ENCODE measurements around the gene POR. TPM values are rescaled to one million over a fixed set of nuclear protein-coding genes. Genes with fewer than 3 reads are reported as not detected.

POR gene
- total RNA-seq, 2 experiments from 2014 or later: 22.8 to 25.2 TPM

- DNase-seq (no peak), ATAC-seq (no peak)
- ChIA-PET POLR2A (no interaction called here), CTCF (no interaction called here)
- H3K27me3 Mint-ChIP-seq: no peaks in the 10 kb centered on the region
- intact Hi-C loops (cut with micrococcal nuclease): no loop called here
- no peaks in the 10 kb centered on the region for H3K9me3 Mint-ChIP-seq
- H3K4me3 Mint-ChIP-seq: no peak overlapping the region
- peaks cover 1% of the 10 kb centered on the region for H3K36me3 Mint-ChIP-seq (ENCODE audit: low read depth)
- no peak overlapping the region for H3K27ac Mint-ChIP-seq
- H3K4me1 Mint-ChIP-seq (ENCODE audit: low read depth): no peaks in the 10 kb centered on the region
- no peak for TF ChIP-seq CTCF (IDR thresholded peaks at IDR 0.05)
Observed at GRCh38 chr7:75981453-75982305, 66.7 kb downstream of the POR start.

- no peak for TF ChIP-seq CTCF (IDR thresholded peaks at IDR 0.05)
- no peak overlapping the region for H3K4me3 Mint-ChIP-seq
- no peaks in the 10 kb centered on the region for H3K27me3 Mint-ChIP-seq
- intact Hi-C loops (cut with micrococcal nuclease): no loop called here
- no peaks in the 10 kb centered on the region for H3K9me3 Mint-ChIP-seq
- H3K36me3 Mint-ChIP-seq (ENCODE audit: low read depth): peaks cover 4% of the 10 kb centered on the region
- DNase-seq (no peak), ATAC-seq (no peak)
- ChIA-PET CTCF (no interaction called here), POLR2A (no interaction called here)
- no peak overlapping the region for H3K27ac Mint-ChIP-seq
- no peaks in the 10 kb centered on the region for H3K4me1 Mint-ChIP-seq (ENCODE audit: low read depth)
Observed at GRCh38 chr7:75982306-75983064, 67.5 kb downstream of the POR start.

- no peaks in the 10 kb centered on the region for H3K4me1 Mint-ChIP-seq (ENCODE audit: low read depth)
- H3K27me3 Mint-ChIP-seq: no peaks in the 10 kb centered on the region
- no peak overlapping the region for H3K27ac Mint-ChIP-seq
- ATAC-seq (no peak), DNase-seq (no peak)
- H3K36me3 Mint-ChIP-seq (ENCODE audit: low read depth): peaks cover 6% of the 10 kb centered on the region
- no peak overlapping the region for H3K4me3 Mint-ChIP-seq
- no peak for TF ChIP-seq CTCF (IDR thresholded peaks at IDR 0.05)
- ChIA-PET POLR2A (no interaction called here), CTCF (no interaction called here)
- H3K9me3 Mint-ChIP-seq: no peaks in the 10 kb centered on the region
- intact Hi-C loops (cut with micrococcal nuclease): no loop called here
Observed at GRCh38 chr7:75983471-75984129, 68.6 kb downstream of the POR start.

- Mint-ChIP-seq H3K27ac (no peak overlapping the region), H3K27me3 (no peaks in the 10 kb centered on the region), H3K9me3 (no peaks in the 10 kb centered on the region), H3K4me1 (ENCODE audit: low read depth) (no peaks in the 10 kb centered on the region), H3K4me3 (no peak overlapping the region), H3K36me3 (ENCODE audit: low read depth) (peaks cover 4% of the 10 kb centered on the region)
- no peak for ATAC-seq
- CTCF ChIA-PET: no interaction called here
- intact Hi-C loops (cut with micrococcal nuclease): no loop called here
- POLR2A ChIA-PET: no interaction called here
- DNase-seq: no peak
- no peak for TF ChIP-seq CTCF (IDR thresholded peaks at IDR 0.05)
Observed at GRCh38 chr7:75984130-75985008, 69.4 kb downstream of the POR start.

All from activated CD8-positive, alpha-beta T cell treated with anti-CD3 and anti-CD28 coated beads for 36 hours (primary cell).